MM.1S (cell line): Measurements from ENCODE around the gene FBXO8.
A peak's percentile ranks its signal among the peaks of the same experiment; 100 is the strongest.

ENCODE experiments used
- DNase-seq: peaks from one replicate; pipeline ENCODE4 v3.0.0-alpha.2; 2015
- H2AFZ ChIP-seq: fragments of 300-600 bp; sonication (generic); 2 replicates; pipeline ENCODE4 v1.6.0; 2016; ENCODE audit warnings: antibody characterized with exemption, low read length
- H3F3A ChIP-seq: fragments of 300-600 bp; sonication (generic); 2 replicates; pipeline ENCODE4 v1.6.1; 2016; ENCODE audit warnings: mild to moderate bottlenecking, antibody characterized with exemption, low read length, moderate library complexity, mixed read lengths; ENCODE audit not compliant: insufficient read depth
- H3K27ac ChIP-seq: fragments of 300-600 bp; sonication (generic); 2 replicates; pipeline ENCODE4 v1.5.1; 2016; ENCODE audit warnings: mild to moderate bottlenecking, low read length
- H3K27me3 ChIP-seq: fragments of 300-600 bp; sonication (generic); replicated peaks from 2 replicates; pipeline ENCODE4 v1.6.0; 2016; ENCODE audit warnings: low read length; ENCODE audit not compliant: insufficient read depth
- H3K36me3 ChIP-seq: fragments of 300-600 bp; sonication (generic); replicated peaks from 2 replicates; pipeline ENCODE4 v1.6.1; 2016; ENCODE audit warnings: mild to moderate bottlenecking, low read length, mixed read lengths; ENCODE audit not compliant: insufficient read depth
- H3K4me1 ChIP-seq: fragments of 300-600 bp; sonication (generic); 2 replicates; pipeline ENCODE4 v1.6.1; 2016; ENCODE audit warnings: low read length, mixed read lengths
- H3K4me2 ChIP-seq: fragments of 300-600 bp; sonication (generic); 2 replicates; pipeline ENCODE4 v1.6.0; 2016; ENCODE audit warnings: low read depth, low read length
- H3K4me3 ChIP-seq: fragments of 300-600 bp; sonication (generic); 2 replicates; pipeline ENCODE4 v1.5.1; 2016; ENCODE audit warnings: low read length, mixed read lengths
- H3K79me2 ChIP-seq: fragments of 300-600 bp; sonication (generic); 2 replicates; pipeline ENCODE4 v1.6.1; 2016; ENCODE audit warnings: mixed run types, low read length, mixed read lengths
- H3K9ac ChIP-seq: fragments of 300-600 bp; sonication (generic); 2 replicates; pipeline ENCODE4 v1.6.1; 2016; ENCODE audit warnings: low read length, mixed read lengths
- H3K9me2 ChIP-seq: fragments of 300-600 bp; sonication (generic); replicated peaks from 2 replicates; pipeline ENCODE4 v1.6.1; 2016; ENCODE audit warnings: mild to moderate bottlenecking, low read length, mixed read lengths; ENCODE audit not compliant: insufficient read depth
- H3K9me3 ChIP-seq: fragments of 300-600 bp; sonication (generic); replicated peaks from 2 replicates; pipeline ENCODE4 v1.6.1; 2016; ENCODE audit warnings: mild to moderate bottlenecking, low read length, mixed read lengths; ENCODE audit not compliant: insufficient read depth
- H4K20me1 ChIP-seq: fragments of 300-600 bp; sonication (generic); 2 replicates; pipeline ENCODE4 v1.6.1; 2016; ENCODE audit warnings: mild to moderate bottlenecking, low read length, moderate library complexity, mixed read lengths; ENCODE audit not compliant: insufficient read depth
- CTCF ChIP-seq: fragments of 300-600 bp; sonication (generic); IDR thresholded peaks from 2 replicates; pipeline ENCODE4 v1.5.1; 2016; ENCODE audit warnings: antibody characterized with exemption, low read length, mixed read lengths
- EZH2 ChIP-seq: fragments of 300-600 bp; sonication (generic); optimal IDR thresholded peaks from 2 replicates; pipeline ENCODE3; 2017; ENCODE audit warnings: low read depth, mild to moderate bottlenecking, antibody characterized with exemption, low read length, mixed read lengths
- EZH2phosphoT487 ChIP-seq: fragments of 300-600 bp; sonication (generic); IDR thresholded peaks from 2 replicates; pipeline ENCODE4 v1.6.1; 2018; ENCODE audit warnings: antibody characterized with exemption, low read length

Gene FBXO8

DNA sequence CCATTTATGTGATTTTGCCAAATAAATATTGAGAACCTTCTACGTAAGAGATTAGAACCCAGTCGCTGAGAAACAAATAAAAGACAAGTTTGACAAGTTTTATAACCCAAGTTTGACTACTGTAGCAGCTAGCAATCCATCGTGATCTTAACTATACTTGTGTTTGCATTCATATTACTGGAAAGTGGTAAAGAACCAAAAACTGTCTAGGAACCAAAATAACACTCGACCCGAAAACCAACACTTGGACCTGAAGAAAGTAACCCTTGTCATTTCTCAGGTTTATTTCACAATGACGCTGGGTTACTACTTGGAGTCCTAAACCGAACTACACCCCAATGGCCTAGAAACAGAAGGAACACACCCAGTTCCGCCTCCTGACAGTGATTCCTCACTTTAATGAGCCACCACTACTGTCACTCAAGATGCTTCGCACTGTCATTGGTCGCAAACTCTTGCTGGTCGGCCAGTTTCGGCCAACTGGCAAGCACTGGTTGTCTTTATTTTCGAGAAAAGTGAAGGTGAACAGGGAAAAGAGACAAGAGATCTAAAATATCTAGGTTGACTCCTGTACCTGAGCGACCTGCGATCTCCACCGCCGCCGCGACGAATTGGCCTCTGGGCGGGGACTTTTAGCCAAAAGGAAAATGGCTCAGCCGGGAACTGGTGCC, 496 bp downstream of the FBXO8 start:
- peak overlapping the region; percentile 97 for H3K27ac ChIP-seq
- no peaks in the 10 kb centered on the region for H3K36me3 ChIP-seq
- H2AFZ ChIP-seq: peak overlapping the region; percentile 94
- H3K4me3 ChIP-seq: peak overlapping the region; percentile 92
- peaks cover 8% of the 10 kb centered on the region; the same call in 1 of the 2 replicates for H3F3A ChIP-seq
- no peaks in the 10 kb centered on the region for H3K27me3 ChIP-seq
- peak overlapping the region; percentile 77 for H3K4me2 ChIP-seq
- H3K4me1 ChIP-seq: peaks cover 11% of the 10 kb centered on the region; the same call in 1 of the 2 replicates
- peaks cover 86% of the 10 kb centered on the region for H3K79me2 ChIP-seq
- TF ChIP-seq EZH2phosphoT487 (no peak), EZH2 (no peak), CTCF (no peak)
- peak; percentile 95 for DNase-seq
- no peaks in the 10 kb centered on the region for H3K9me3 ChIP-seq
- H3K9ac ChIP-seq: peak overlapping the region; percentile 99
- H4K20me1 ChIP-seq: no peaks in the 10 kb centered on the region
- H3K9me2 ChIP-seq: no peaks in the 10 kb centered on the region

GRCh38 chr4:174281901-174282300, 1.6 kb downstream of the FBXO8 start:
- Histone ChIP-seq H3K9ac (no peak overlapping the region), H3K4me2 (peak overlapping the region; percentile 54; the same call in 1 of the 2 replicates), H2AFZ (no peak overlapping the region), H3K79me2 (peaks cover 85% of the 10 kb centered on the region), H3K9me2 (no peaks in the 10 kb centered on the region), H3K36me3 (no peaks in the 10 kb centered on the region), H3K9me3 (no peaks in the 10 kb centered on the region), H3K4me1 (peaks cover 11% of the 10 kb centered on the region; the same call in 1 of the 2 replicates), H3K27ac (no peak overlapping the region), H3K4me3 (no peak overlapping the region), H3K27me3 (no peaks in the 10 kb centered on the region), H3F3A (peaks cover 8% of the 10 kb centered on the region; the same call in 1 of the 2 replicates), H4K20me1 (no peaks in the 10 kb centered on the region)
- TF ChIP-seq CTCF: no peak
- TF ChIP-seq EZH2phosphoT487: no peak
- TF ChIP-seq EZH2: no peak
- DNase-seq: no peak

- no peak for DNase-seq
- Histone ChIP-seq H3K9ac (no peak overlapping the region), H3K79me2 (peaks cover 84% of the 10 kb centered on the region), H3F3A (peaks cover 8% of the 10 kb centered on the region; the same call in 1 of the 2 replicates), H3K4me2 (no peak overlapping the region), H3K9me2 (no peaks in the 10 kb centered on the region), H3K4me3 (no peak overlapping the region), H3K36me3 (no peaks in the 10 kb centered on the region), H3K4me1 (peaks cover 11% of the 10 kb centered on the region; the same call in 1 of the 2 replicates), H3K9me3 (no peaks in the 10 kb centered on the region), H2AFZ (no peak overlapping the region), H3K27me3 (no peaks in the 10 kb centered on the region), H4K20me1 (no peaks in the 10 kb centered on the region), H3K27ac (no peak overlapping the region)
- TF ChIP-seq EZH2: no peak
- TF ChIP-seq EZH2phosphoT487: no peak
- TF ChIP-seq CTCF: no peak
These were observed 2.2 kb downstream of the FBXO8 start for GRCh38 chr4:174281182-174281737.
